GM21360 (cell line): ENCODE measurements around the gene AMOT.
A peak's percentile ranks its signal among the peaks of the same experiment; 100 is the strongest.

Experiments
- ATAC-seq: cut with Tn5 transposase; IDR thresholded peaks from one replicate; pipeline ENCODE4 v1.9.1; 2021; ENCODE audit warnings: mild to moderate bottlenecking, moderate library complexity; ENCODE audit not compliant: unreplicated experiment

AMOT gene

DNA sequence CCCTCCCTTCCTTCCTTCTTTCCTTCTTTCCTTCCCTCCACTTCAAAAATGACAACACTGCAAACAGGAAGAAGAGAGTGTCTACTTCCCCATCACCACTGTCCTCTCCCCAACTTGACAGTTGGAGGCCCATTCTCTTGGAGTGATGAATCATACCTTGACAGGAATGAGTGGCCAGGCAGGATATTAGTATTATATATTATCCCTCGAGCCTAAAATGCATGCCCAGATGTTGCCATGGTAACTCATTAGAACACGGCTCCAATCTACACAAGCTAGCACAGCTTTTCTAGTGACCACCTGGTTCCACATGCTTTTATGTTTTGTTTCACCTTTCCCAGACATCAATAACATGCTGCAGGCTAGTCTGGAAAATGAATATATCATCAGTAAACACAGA lies 89.6 kb downstream of the AMOT start:
- no peak for ATAC-seq

GRCh38 chrX:112746812-112747595 lies 93.6 kb downstream of the AMOT start:
- ATAC-seq = no peak

- ATAC-seq = no peak
These were observed 102.1 kb downstream of the AMOT start for GRCh38 chrX:112738347-112739033.

DNA sequence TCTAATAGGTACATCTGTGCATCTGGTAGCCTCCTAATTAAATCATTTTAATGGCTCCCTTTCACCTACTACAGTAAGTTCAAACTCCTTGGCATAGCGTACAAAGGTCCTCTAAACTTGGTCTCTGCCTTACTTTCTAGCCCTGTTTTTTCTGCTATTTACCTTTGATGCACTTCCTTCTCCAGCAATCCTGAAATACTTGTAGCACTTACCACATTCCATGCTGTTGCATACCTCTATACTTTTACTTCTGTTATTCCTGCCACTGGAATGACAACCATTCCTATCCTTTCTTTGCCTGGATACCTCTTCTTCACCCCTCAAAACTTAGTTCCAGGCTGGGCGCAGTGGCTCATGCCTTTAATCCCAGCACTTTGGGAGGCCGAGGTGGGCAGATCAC lies 104.3 kb downstream of the AMOT start:
- ATAC-seq = no peak

DNA sequence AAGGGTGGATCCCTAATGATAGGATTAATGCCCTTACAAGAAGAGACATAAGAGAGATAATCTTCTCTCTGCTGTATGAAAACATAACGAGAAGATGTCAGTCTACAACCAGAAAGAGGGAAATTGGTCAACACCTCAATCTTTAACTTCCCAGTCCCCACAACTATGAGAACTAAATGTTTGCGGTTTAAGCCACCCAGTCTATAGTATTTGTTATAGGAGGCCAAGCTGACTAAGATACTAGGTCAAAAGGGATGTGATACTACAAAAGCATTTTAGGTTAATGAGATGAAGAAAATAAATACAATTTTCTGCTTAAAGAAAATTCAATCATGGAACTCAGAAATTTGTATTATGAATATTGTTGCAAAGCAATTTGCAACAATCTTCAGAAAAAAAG lies 105.5 kb downstream of the AMOT start:
- ATAC-seq = no peak

DNA sequence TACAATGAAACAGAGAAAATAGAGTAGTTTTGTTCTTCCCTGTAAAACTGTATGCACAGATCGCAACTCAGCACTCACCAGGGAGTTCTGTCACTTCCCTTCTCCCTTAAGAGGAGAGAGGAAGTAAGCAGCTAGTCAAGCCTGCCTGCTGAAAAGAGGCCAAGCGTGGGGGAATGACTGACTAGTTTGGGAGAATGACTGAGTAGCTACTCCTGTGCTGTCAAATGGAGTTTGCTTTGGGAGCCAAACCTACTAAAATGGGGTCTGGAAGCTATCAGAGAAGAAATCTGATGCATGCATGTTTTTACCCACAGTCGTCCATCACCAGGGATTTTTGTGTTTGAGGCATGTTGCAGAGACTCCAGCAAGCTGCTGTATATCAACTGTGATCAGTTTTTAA lies 106.3 kb downstream of the AMOT start:
- peak; percentile 51 for ATAC-seq

DNA sequence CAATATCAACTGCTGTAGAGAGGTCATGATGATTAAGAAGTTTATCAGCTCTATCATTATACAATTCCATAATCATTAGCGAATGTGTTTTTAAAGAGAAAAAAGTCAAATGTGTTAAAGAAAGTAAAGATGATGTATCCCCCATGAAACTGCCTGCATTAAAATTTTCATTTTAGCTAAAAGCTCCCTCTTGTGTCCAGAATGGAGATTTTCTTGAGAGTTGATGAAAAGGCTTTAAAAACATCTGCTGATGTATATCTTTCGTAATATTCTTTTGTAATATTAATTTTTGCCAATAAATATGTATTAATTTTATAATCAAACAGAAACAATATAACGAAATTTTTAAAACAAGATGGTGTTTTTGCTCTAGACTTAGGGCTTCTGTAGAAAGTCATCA lies 108.8 kb downstream of the AMOT start:
- no peak for ATAC-seq
